EH (cell line): ENCODE measurements around the gene BTBD2.

Source experiments
- DNase-seq: peaks from one replicate; pipeline ENCODE4 v3.0.0-alpha.2; 2015; ENCODE audit warnings: low read depth

BTBD2 gene

GRCh38 chr19:1985588-1986356, 29.7 kb downstream of the BTBD2 start:
- no peak for DNase-seq

- DNase-seq, result no peak
Observed at GRCh38 chr19:1984357-1984756, 31.2 kb downstream of the BTBD2 start.

GRCh38 chr19:1981253-1981652, 34.3 kb downstream of the BTBD2 start:
- no peak for DNase-seq

DNA sequence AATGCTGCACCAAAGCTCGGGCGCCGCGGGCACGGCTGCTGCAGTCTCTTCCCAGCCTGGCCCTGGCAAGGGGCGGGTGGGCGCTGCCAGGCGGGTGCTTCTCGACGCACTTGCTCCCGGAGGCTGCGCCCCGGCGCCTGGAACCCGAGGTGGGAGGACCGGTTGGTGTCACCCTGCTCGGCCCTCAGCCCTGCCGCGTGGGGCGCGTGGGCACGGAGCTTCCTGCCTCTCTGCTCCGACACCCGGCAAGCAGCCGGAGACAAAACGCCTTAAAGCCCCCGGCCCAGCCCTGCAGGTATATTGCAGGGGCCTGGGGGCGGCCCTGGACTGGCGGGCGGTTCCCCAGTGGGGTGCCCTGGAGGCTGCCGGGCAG, 34.7 kb downstream of the BTBD2 start:
- no peak for DNase-seq

DNA sequence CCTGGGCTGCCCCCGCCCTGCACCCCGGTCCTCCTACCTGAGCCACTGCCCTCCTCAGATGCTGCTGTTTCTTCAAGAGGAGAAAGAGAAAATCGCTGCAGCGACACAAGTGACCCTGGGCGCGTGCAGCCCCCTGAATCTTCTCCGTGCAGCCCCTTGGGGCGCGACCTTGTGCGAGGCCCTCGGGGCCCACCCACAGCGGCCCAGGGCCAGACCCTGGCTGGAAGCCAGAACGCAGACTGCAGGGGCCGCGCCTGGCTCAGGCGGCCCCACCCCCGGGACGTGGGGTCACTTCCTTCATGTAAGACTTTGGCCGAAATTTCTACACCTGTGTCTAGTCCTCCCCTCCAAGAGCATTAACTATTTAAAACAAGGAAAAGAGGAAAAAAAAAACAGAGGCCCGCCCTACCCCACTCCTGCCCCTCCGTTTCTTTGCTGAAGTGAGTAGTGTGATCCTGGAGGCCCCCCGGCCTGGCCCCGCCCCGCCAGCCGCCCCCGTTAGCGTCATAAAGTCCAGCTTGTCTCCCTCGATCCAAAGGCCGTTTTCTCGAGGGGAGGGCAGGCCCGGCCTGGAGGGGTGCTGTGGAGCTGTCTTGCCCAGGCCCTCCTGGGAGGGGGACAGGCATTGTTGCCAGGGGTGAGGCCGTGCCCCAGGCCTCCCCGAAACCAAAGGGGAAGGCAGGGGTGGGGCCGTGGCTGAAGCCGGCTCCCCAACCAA, 35.3 kb downstream of the BTBD2 start:
- no peak for DNase-seq

- no peak for DNase-seq
Observed at GRCh38 chr19:1979642-1980041, 35.9 kb downstream of the BTBD2 start.

- no peak for DNase-seq
Observed at GRCh38 chr19:1979017-1979416, 36.5 kb downstream of the BTBD2 start.

GRCh38 chr19:1978346-1978894, 37.1 kb downstream of the BTBD2 start:
- DNase-seq, result no peak

DNA sequence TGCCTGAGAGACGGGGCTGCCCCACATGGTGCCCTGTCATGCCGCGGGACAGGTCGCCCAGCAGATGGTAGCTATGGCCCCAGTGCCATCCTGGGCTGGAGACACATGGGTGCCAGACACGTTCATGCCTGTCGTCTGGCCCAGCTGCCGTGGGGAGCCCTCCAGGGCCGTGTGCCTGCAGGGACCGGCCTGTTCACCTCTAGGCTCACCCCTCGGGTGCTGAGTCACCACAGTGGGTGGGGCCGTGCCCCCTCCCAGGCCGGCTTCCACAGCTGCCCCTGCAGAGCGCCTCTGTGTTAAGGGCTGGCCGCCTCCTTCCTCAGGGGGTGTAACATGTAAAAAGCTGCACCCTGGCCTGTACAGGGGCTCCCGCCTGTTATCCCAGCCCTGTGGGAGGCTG, 38.4 kb downstream of the BTBD2 start:
- no peak for DNase-seq

DNA sequence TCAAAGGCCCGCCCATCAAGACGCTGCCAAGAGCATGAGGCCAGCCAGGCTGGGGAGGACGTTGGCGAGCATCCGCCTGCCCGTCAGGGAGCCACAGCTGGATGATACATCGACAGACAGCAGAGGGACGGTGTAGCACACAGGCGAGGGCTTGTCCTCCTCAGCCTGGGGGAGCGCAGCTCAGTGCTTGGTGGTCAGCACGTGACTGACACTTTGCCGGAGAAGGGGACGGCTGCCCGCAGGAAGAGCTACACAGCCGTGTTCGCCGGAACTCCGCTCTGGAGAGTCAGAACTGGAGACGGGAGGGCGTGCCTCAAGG, 40.4 kb downstream of the BTBD2 start:
- DNase-seq, result no peak

GRCh38 chr19:1974381-1975161, 40.9 kb downstream of the BTBD2 start:
- no peak for DNase-seq

GRCh38 chr19:1970806-1971502, 44.6 kb downstream of the BTBD2 start:
- DNase-seq, result no peak

DNA sequence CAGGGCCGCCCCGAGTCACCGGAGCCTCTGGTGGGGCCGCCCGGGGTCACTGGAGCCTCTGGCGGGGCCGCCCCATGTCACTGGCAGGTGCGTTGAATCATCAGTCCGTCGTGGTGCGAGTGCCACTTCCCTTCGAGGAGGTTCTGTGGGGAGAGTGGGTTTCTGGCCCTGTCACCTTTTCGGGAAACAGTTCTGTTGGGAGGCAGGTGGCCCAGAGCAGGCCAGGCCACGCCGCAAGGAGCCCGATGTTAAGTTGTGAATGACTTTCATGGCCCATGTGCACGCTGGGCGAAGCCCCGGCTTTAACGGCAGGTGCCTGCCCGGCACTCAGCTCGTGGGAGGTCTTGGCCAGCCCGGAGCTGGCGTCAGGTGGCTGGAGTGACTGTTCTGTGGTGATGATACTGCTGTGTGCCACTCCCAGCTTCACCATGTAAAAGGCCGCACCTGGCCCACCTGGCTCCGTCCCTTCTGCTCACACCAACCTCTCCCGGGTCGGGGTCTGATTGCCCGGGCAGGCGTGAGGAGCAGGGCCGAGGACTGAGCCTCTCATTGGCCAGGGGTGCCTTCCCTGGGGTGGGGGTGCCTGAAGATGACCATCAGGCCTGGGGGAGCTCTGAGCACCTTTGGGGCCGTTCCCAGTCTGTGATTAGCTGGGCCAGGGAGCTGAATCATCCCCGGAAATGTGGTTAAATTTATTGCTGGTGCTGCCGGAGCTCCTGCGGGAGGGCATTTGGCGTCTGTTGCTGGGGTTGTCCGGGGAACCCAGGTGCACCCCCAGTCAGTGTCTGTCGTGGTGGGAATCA, 45.3 kb downstream of the BTBD2 start:
- peak; percentile 30 for DNase-seq

DNA sequence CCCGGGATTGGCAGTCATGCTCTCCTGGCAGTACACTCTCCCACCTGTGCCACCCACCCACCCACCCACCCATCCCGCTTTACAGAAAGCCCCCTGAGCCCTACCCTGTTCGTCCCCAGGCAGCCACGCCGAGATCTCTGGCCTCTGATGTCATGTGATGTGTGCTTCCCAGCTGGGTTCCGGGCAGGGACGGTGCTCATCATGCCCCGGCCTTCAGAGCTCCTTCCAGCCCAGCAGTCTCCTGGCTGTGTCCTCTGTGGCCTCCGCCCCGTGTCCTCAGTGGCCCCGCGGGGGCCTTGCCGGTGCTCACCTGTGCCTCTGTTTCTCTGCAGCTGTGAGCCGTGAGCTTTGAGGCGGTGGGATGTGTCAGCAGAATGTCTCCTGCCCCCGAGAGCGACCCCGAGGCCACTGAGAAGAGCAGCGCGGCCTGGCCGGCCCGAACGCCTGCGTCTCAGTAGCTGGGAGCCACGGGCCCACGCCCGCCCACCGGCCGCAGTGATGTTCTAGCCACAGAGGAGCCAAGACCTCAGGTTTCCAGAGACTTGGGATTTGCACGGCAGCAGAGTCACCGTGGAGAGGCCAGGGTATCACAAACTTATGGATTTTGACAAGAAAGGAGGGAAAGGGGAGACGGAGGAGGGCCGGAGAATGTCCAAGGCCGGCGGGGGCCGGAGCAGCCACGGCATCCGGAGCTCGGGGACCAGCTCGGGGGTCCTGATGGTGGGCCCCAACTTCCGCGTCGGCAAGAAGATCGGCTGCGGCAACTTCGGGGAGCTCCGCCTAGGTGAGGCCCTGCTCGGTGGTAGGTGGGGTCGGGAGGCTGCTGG, 46.1 kb downstream of the BTBD2 start:
- DNase-seq, result no peak

GRCh38 chr19:1968279-1969175, 47.0 kb downstream of the BTBD2 start:
- no peak for DNase-seq

DNA sequence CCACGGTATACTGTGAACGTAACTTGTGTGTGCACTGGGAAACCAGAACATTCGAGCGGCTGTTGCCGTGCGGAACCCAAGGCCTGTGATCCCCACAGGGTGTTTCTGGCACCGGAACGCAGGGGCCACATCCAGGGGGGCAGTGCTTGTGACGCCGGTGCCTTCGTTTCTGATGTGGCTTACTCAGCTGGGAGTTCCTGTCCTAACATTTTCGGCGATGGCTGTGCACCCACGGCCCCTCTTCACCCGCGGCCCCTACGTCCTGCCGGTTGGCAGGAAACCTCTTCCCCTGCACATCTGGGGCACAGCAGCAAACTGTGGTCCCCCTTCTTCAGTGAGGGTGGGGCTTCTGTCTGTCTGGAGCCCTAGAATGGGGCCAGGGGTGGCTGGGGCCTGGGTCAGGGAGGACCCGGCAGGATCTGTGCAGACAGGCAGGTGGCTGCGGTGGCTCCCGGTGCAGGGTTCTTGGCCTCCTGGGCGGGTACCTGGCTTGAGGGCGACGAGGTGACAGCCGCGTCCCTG, 48.4 kb downstream of the BTBD2 start:
- no peak for DNase-seq

GRCh38 chr19:1962674-1963073, 52.8 kb downstream of the BTBD2 start:
- DNase-seq, result no peak

GRCh38 chr19:1961000-1961883, 54.3 kb downstream of the BTBD2 start:
- DNase-seq, result no peak
